GM12875 (cell line): Measurements from ENCODE around the gene PTPN3.
"Not testable (repeated sequence)": the region's sequence is repeated elsewhere in the genome, so short reads cannot be mapped to it uniquely, and the experiment has no call there.

ENCODE experiments used
- H3K4me3 ChIP-seq: one replicate; pipeline ENCODE4 v1.5.1; 2011; ENCODE audit warnings: low read depth, low read length, control low read depth
- CTCF ChIP-seq: IDR thresholded peaks from 2 replicates; pipeline ENCODE4 v1.5.1; 2011; ENCODE audit warnings: low read depth, mild to moderate bottlenecking, control low read depth, inconsistent platforms, low read length, moderate library complexity, borderline replicate concordance; ENCODE audit not compliant: insufficient read depth

PTPN3 gene

GRCh38 chr9:109513871-109514270, 15.8 kb upstream of the PTPN3 start:
- no peak for TF ChIP-seq CTCF
- H3K4me3 ChIP-seq = no peak overlapping the region

DNA sequence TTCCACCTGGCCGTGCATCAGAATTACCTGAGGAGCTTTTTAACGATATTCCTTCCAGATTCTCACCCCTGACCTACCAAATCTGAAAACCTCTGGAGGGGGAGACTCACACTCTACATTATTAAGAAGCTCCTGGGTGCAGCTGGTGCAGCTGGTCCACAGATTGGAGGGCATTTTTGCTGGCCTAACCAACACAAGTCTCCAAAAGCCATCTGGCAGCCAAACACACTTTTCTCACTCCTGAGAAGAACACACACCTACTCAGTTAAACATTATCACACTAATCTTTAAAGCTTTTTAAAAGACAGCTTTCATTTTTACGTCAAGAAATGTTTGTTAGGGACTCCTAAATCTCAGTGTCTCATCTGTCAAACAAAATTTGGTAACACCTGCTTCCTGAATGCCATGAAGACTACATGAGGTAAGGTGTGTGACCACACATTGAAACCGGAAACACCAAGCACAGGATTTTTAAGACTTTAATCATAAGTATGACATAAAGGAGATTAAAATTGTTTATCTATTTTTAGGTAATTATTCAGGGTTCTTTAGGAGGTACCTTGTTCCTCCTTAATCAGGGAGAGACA, 14.2 kb upstream of the PTPN3 start:
- no peak overlapping the region for H3K4me3 ChIP-seq
- no peak for TF ChIP-seq CTCF

DNA sequence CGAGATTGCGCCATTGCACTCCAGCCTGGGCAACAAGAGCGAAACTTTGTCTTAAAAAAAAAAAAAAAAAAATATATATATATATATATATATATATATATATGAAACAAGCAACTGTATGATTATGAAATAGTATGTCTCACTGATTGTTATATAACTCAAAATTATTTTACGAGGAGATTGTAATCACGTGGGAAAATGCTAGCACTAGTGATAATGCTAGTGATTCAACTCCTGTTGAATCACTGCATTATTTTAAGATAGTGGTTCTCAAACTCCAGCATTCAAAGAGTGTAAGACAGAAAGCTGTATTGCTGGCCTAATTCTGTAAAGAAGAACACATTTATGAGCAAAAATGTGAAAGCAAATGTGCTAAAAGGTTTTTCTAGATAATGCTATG, 12.4 kb upstream of the PTPN3 start:
- H3K4me3 ChIP-seq = no peak overlapping the region
- TF ChIP-seq CTCF = no peak

DNA sequence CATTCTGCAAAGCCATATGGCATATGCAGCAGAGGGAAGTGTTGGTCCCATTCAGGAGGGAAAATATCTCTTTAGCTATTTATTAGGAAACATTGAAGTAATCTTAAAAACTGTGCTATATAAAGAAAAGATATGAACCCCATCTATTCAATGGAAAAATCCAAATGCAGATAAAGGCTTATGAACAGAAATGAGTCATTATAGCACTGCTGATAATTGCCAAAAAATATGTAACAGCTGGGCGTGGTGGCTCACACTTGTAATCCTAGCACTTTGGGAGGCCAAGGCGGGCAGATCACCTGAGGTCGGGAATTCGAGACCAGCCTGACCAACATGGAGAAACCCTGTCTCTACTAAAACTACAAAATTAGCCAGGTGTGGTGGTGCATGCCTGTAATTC, 11.9 kb upstream of the PTPN3 start:
- not testable (repeated sequence) for H3K4me3 ChIP-seq

DNA sequence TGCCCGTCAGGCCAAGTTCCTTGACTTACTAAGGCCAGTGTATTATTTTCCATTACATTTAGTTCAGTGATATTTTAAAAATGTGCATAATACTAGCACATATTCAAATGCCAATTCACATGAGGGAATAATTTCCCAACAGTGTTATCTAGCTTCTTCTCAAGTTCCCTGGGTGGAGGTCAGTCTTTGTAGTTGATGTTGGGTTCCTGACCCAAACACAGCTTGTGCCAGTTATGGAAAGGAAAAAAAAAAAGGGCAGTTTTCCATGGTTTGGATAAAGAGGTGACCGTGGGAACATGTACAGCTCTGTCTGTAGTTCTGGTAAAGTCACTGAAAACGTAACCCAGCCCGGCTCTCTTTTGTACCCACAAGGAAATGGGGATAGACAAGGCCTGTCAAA, 11.5 kb upstream of the PTPN3 start:
- TF ChIP-seq CTCF = no peak
- H3K4me3 ChIP-seq = no peak overlapping the region

DNA sequence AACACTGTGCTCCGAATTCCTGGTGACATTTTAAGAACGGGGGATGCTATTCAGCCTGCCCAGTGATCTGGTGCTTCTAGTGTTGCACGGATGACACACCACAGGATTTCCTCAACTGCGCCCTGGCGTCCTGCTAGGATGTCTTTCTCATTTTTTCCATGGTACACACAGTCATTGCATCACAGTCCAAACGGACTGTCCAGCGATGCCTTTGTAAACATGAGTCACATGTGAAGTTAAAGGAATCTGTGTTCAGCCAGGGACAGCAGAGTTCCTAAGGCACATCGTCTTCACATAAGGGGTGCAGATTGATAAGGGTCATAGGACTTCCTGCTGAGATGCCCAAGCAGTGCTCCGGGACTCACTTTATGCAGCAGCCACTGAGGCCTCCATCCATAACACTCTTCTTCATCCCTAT, 9.3 kb upstream of the PTPN3 start:
- TF ChIP-seq CTCF = no peak
- H3K4me3 ChIP-seq = no peak overlapping the region

- no peak for TF ChIP-seq CTCF
- no peak overlapping the region for H3K4me3 ChIP-seq
Measured at GRCh38 chr9:109506097-109506712, 8.1 kb upstream of the PTPN3 start.

DNA sequence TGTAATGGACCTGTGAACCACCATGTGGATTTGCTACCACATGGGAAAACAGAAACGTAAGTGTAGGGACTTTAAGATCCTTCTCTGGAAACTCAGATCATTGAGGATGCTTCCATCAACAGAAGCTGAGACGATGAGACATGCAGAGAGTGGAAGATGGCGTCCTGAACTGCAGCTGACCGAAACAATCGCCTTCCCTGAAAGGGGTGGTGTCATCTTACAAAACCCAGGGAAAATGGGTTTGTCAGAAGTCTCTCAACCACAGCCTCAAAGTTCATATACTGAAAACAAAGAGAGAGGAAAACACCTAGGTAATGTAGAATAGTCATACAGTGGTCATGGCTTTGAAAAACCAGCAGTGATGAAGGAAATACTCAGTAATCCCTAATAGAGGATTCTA, 6.6 kb upstream of the PTPN3 start:
- TF ChIP-seq CTCF = no peak
- H3K4me3 ChIP-seq = no peak overlapping the region
